Measurements from ENCODE around the gene SLC9A1. TPM values are rescaled to one million over a fixed set of nuclear protein-coding genes. Genes with fewer than 3 reads are reported as not detected.

SLC9A1 gene
- total and polyA plus RNA-seq, 2 of the 8 experiments (the other 6 are each of a cell fraction or from before 2014, with no cell fraction given), result 11.3 to 25.1 TPM

DNA sequence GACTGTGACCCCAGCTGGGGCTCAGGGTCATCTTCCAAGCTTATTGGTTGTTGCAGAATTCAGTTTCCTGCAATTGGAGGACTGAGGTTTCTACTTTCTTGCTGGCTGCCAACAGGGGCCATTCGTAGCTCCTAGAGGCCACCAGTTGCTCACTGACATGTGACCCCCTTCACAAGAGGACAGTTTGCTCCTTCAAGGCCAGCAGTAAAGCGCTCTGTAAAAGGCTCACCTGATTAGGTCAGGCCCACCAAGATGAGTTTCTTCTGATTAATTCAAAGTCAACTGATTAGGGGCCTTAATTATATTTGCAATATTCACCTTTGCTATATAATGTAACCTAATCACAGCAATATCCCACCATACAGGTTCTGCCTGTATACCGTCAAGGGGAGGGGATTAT lies 68.9 kb downstream of the SLC9A1 start:
- Histone ChIP-seq H2BK5ac (ENCODE audit: low read depth, low read length) (no peak overlapping the region), H3K56ac (replicated peaks; ENCODE audit: insufficient read length, low read depth, low read length) (peak overlapping the region; percentile 99), H3K9me3 (ENCODE audit: insufficient read depth in 2 of 2, low read depth in 1 of 2, low read length in 1 of 2) (no peaks in the 10 kb centered on the region), H3K14ac (ENCODE audit: insufficient read length) (no peak overlapping the region), H3K18ac (ENCODE audit: extremely low read depth, low read length) (no peak overlapping the region), H2AK5ac (ENCODE audit: low read depth, low read length) (peak overlapping the region; percentile 20; the same call in 1 of the 2 replicates), H3K4me3 (ENCODE audit: extremely low read depth in 1 of 4, insufficient read depth in 2 of 4, low read depth in 3 of 4, low read length in 4 of 4) (no peak overlapping the region), H4K91ac (replicated peaks; ENCODE audit: insufficient read length, low read length) (no peak overlapping the region), H2BK120ac (replicated peaks; ENCODE audit: low read depth, low read length) (no peak overlapping the region), H4K20me1 (replicated peaks in 1 of 2; ENCODE audit: control insufficient read depth in 1 of 2, insufficient read depth in 2 of 2, low read length in 2 of 2) (peaks cover 0 to 6% of the 10 kb centered on the region in 2 experiments), H3K27ac (ENCODE audit: low read depth, low read length) (no peak overlapping the region), H3K23ac (ENCODE audit: insufficient read length) (no peak overlapping the region), H3K36me3 (ENCODE audit: control insufficient read depth in 2 of 4, insufficient read depth in 4 of 4, low read length in 3 of 4) (no peaks in the 10 kb centered on the region), H2BK15ac (ENCODE audit: low read length) (no peak overlapping the region), H3K27me3 (replicated peaks in 1 of 4; ENCODE audit: control insufficient read depth in 3 of 4, extremely low read depth in 1 of 4, insufficient read depth in 3 of 4, low read length in 3 of 4) (no peaks in the 10 kb centered on the region), H3K23me2 (ENCODE audit: low read depth, low read length) (peaks cover 7% of the 10 kb centered on the region; the same call in 1 of the 2 replicates), H3K4me1 (replicated peaks in 1 of 4; ENCODE audit: control insufficient read depth in 3 of 4, insufficient read depth in 4 of 4, low read length in 3 of 4) (no peaks in the 10 kb centered on the region), H2AFZ (ENCODE audit: low read length) (no peak overlapping the region), H2BK12ac (ENCODE audit: low read depth, low read length) (0 out of 2 replicates have a peak overlapping the region, but pooled peaks have one; percentile 3), H4K8ac (ENCODE audit: extremely low read depth, insufficient read depth, low read length) (no peak overlapping the region), H4K5ac (ENCODE audit: insufficient read length, low read depth, low read length) (no peak overlapping the region), H3K79me2 (ENCODE audit: control insufficient read depth in 1 of 2, insufficient read depth in 2 of 2, low read length in 2 of 2) (no peaks in the 10 kb centered on the region), H3K4ac (replicated peaks; ENCODE audit: insufficient read length, low read depth, low read length) (no peak overlapping the region), H3K4me2 (ENCODE audit: insufficient read depth in 1 of 2, low read depth in 2 of 2, low read length in 2 of 2) (no peak overlapping the region), H3K9ac (replicated peaks in 1 of 4; ENCODE audit: extremely low read depth in 1 of 4, low read depth in 3 of 4, low read length in 3 of 4) (no peak overlapping the region), H2BK20ac (ENCODE audit: low read length) (0 out of 2 replicates have a peak overlapping the region, but pooled peaks have one; percentile 49), H3K79me1 (ENCODE audit: low read depth, low read length) (no peaks in the 10 kb centered on the region)
- WGBS, 2 experiments (ENCODE audit: extremely low coverage in 1 of 2, insufficient coverage in 1 of 2, insufficient read length in 1 of 2, insufficient replicate concordance in 2 of 2, low coverage in 1 of 2, low lambda C conversion rate in 2 of 2, missing lambda C conversion rate in 1 of 2), result 89% methylated on average over 3 of the region's 3 CpGs; no CpG with 5 or more reads in 1 of the 2 experiments
- ChIA-PET POLR2A (ENCODE audit: partially characterized antibody) (interaction anchor here (1.3 to 1.4 kb wide), 2 partner anchors 40 to 74 kb away, joined by 3 read pairs; no protein-coding TSS in a partner anchor), CTCF (ENCODE audit: partially characterized antibody) (interaction anchor here (1.0 to 1.3 kb wide), 2 partner anchors 15 to 41 kb away, joined by 3 to 5 read pairs; no protein-coding TSS in a partner anchor)
- TF ChIP-seq RBBP5 (IDR thresholded peaks at IDR 0.05; ENCODE audit: borderline replicate concordance, low read depth, low read length) (no peak), JUND (IDR thresholded peaks at IDR 0.05; ENCODE audit: low read length) (no peak), KDM1A (IDR thresholded peaks at IDR 0.05; ENCODE audit: borderline replicate concordance, low read length) (peak; percentile 64; the same call in 1 of the 2 replicates), ASH2L (IDR thresholded peaks at IDR 0.05; ENCODE audit: low read length) (no peak), EP300 (IDR thresholded peaks at IDR 0.05; ENCODE audit: borderline replicate concordance in 1 of 2, low read depth in 2 of 2, low read length in 2 of 2) (no peak)
- DNase-seq (ENCODE audit: low read depth in 1 of 2, low spot score in 2 of 2) (no peak), FAIRE-seq (no peak)

All from H1 (cell line).